ENCODE data around the gene HELT.
A peak's percentile ranks its signal among the peaks of the same experiment; 100 is the strongest.

- TF ChIP-seq CTCF (IDR thresholded peaks at IDR 0.05; ENCODE audit: poor library complexity) (no peak), EZH2phosphoT487 (IDR thresholded peaks at IDR 0.05; ENCODE audit: low read depth, severe bottlenecking, unreplicated experiment) (no peak), EZH2 (IDR thresholded peaks at IDR 0.05; ENCODE audit: borderline replicate concordance) (peak; percentile 66)
Measured at GRCh38 chr4:185020863-185021761, 2.8 kb downstream of the HELT start.
